IMR-90 (cell line): ENCODE measurements around the gene NAGS. TPM values are rescaled to one million over a fixed set of nuclear protein-coding genes. Genes with fewer than 3 reads are reported as not detected.
"Not testable (repeated sequence)": the region's sequence is repeated elsewhere in the genome, so short reads cannot be mapped to it uniquely, and the experiment has no call there.

ENCODE experiments used
- ATAC-seq: fragments of 200-7000 bp; cut with Tn5 transposase; 2 replicates; pipeline ENCODE4 v1.9.1; 2020; ENCODE audit warnings: low read depth, mild to moderate bottlenecking, moderate library complexity
- BruUV-seq: library from RNA; stranded (reverse); fragments of 400-500 nt; replicated peaks from 2 replicates; lab custom pipeline; 2021; lab: Mats Ljungman, UMichigan
- CTCF ChIA-PET: fragments of 300-600 bp; formaldehyde crosslinking; extraction: SDS; loops from one replicate; lab custom pipeline; 2021; ENCODE audit warnings: antibody characterized with exemption; lab: Yijun Ruan, JAX
- POLR2A ChIA-PET: fragments of 300-600 bp; sonication (Branson Sonifier 250); formaldehyde crosslinking; loops from one replicate; lab custom pipeline; 2022; ENCODE audit warnings: antibody characterized with exemption; ENCODE audit not compliant: unreplicated experiment; lab: Charles Lee
- DNase-seq: peaks from one replicate; pipeline ENCODE4 v3.0.0; 2013
- H2AFZ ChIP-seq: replicated peaks from 2 replicates; pipeline ENCODE3; 2013; ENCODE audit warnings: low read length, mild to moderate bottlenecking; ENCODE audit not compliant: poor library complexity
- H2AK5ac ChIP-seq: 2 replicates; pipeline ENCODE4 v1.6.1; 2013; ENCODE audit warnings: low read depth, low read length, inconsistent platforms
- H2AK9ac ChIP-seq: replicated peaks from 2 replicates; pipeline ENCODE3; 2013; ENCODE audit warnings: mild to moderate bottlenecking, low read depth, low read length, moderate library complexity; ENCODE audit not compliant: poor library complexity
- H2BK120ac ChIP-seq: 2 replicates; pipeline ENCODE4 v1.6.1; 2013; ENCODE audit warnings: low read depth, low read length, inconsistent platforms
- H2BK15ac ChIP-seq: 3 replicates; pipeline ENCODE4 v1.6.1; 2013; ENCODE audit warnings: low read depth, low read length, inconsistent platforms
- H2BK20ac ChIP-seq: 2 replicates; pipeline ENCODE4 v1.6.1; 2013; ENCODE audit warnings: low read depth, mild to moderate bottlenecking, inconsistent platforms, low read length, moderate library complexity
- H2BK5ac ChIP-seq: 2 replicates; pipeline ENCODE4 v1.6.1; 2013; ENCODE audit warnings: mild to moderate bottlenecking, low read depth, low read length, inconsistent platforms; ENCODE audit not compliant: poor library complexity, severe bottlenecking
- H3K14ac ChIP-seq: replicated peaks from 2 replicates; pipeline ENCODE4 v1.6.1; 2013; ENCODE audit warnings: low read depth, low read length, inconsistent platforms
- H3K18ac ChIP-seq: 2 replicates; pipeline ENCODE4 v1.6.1; 2013; ENCODE audit warnings: low read depth, low read length, control low read depth
- H3K23ac ChIP-seq: 2 replicates; pipeline ENCODE4 v1.6.1; 2013; ENCODE audit warnings: low read depth, low read length, inconsistent platforms
- H3K27ac ChIP-seq: 2 replicates; pipeline ENCODE4 v1.5.1; 2013; ENCODE audit warnings: mild to moderate bottlenecking, control low read depth, low read length; ENCODE audit not compliant: insufficient read depth
- H3K27me3 ChIP-seq: 2 replicates; pipeline ENCODE4 v1.6.1; 2013; ENCODE audit warnings: low read length; ENCODE audit not compliant: control insufficient read depth, insufficient read depth
- H3K36me3 ChIP-seq: 2 replicates; pipeline ENCODE4 v1.6.1; 2013; ENCODE audit warnings: low read length, mixed read lengths; ENCODE audit not compliant: control insufficient read depth, insufficient read depth
- H3K4ac ChIP-seq: 2 replicates; pipeline ENCODE4 v1.6.1; 2013; ENCODE audit warnings: low read depth, low read length, inconsistent platforms
- H3K4me1 ChIP-seq: 2 replicates; pipeline ENCODE4 v1.6.1; 2013; ENCODE audit warnings: low read length, mixed read lengths; ENCODE audit not compliant: control insufficient read depth, insufficient read depth
- H3K4me2 ChIP-seq: 2 replicates; pipeline ENCODE4 v1.6.1; 2013; ENCODE audit warnings: low read depth, mild to moderate bottlenecking, control low read depth, low read length, moderate library complexity
- H3K4me3 ChIP-seq: 2 replicates; pipeline ENCODE4 v1.5.1; 2013; ENCODE audit warnings: low read depth, mild to moderate bottlenecking, control low read depth, low read length, moderate library complexity; ENCODE audit not compliant: insufficient read depth
- H3K56ac ChIP-seq: 2 replicates; pipeline ENCODE4 v1.6.1; 2013; ENCODE audit warnings: low read length, inconsistent platforms; ENCODE audit not compliant: insufficient read depth; ENCODE audit errors: extremely low read depth
- H3K79me1 ChIP-seq, 2 experiments: 2 replicates each; pipeline ENCODE4 v1.6.1; 2013; ENCODE audit warnings: low read length in 2 of 2, inconsistent platforms in 1 of 2, low read depth in 1 of 2
- H3K9ac ChIP-seq: 2 replicates; pipeline ENCODE4 v1.6.1; 2013; ENCODE audit warnings: low read depth, low read length, control low read depth
- H3K9me1 ChIP-seq: 2 replicates; pipeline ENCODE4 v1.6.1; 2013; ENCODE audit warnings: low read length, inconsistent platforms; ENCODE audit not compliant: insufficient read depth
- H3K9me3 ChIP-seq: 2 replicates; pipeline ENCODE4 v1.6.1; 2013; ENCODE audit warnings: low read length; ENCODE audit not compliant: control insufficient read depth, insufficient read depth
- H4K20me1 ChIP-seq: 2 replicates; pipeline ENCODE4 v1.6.1; 2013; ENCODE audit warnings: low read length, inconsistent platforms; ENCODE audit not compliant: insufficient read depth
- H4K5ac ChIP-seq: 2 replicates; pipeline ENCODE4 v1.6.1; 2013; ENCODE audit warnings: mild to moderate bottlenecking, low read depth, low read length, control low read depth
- H4K8ac ChIP-seq, 2 experiments: 2 replicates each; pipeline ENCODE4 v1.6.1; 2013; ENCODE audit warnings: low read depth in 2 of 2, low read length in 2 of 2, control low read depth in 1 of 2, inconsistent platforms in 1 of 2
- H4K91ac ChIP-seq: 2 replicates; pipeline ENCODE4 v1.6.1; 2013; ENCODE audit warnings: low read depth, low read length, inconsistent platforms; ENCODE audit not compliant: insufficient read depth
- WGBS, 2 experiments: methylation state at CpG; one replicate each; pipeline versions ENCODE4 v1.1.5 to v1.1.7; 2013; ENCODE audit warnings: missing lambda C conversion rate in 2 of 2; ENCODE audit not compliant: insufficient read length in 1 of 2; ENCODE audit errors: extremely low coverage in 2 of 2; 5-methylcytosine and 5-hydroxymethylcytosine counted together
- dilution Hi-C: fragments of 300-500 bp; cut with HindIII; formaldehyde crosslinking; loops from one replicate; pipeline ENCODE4 v1.14.3; 2018; ENCODE audit warnings: low sequenced_read_pairs; ENCODE audit not compliant: unreplicated experiment
- in situ Hi-C: fragments of 300-500 bp; cut with MboI; formaldehyde crosslinking; loops from 3 replicates; pipeline ENCODE4 v1.14.3; 2019; ENCODE audit warnings: low sequenced_read_pairs, inconsistent platforms, mixed read lengths
- intact Hi-C: fragments of 100-400 bp; cut with micrococcal nuclease; formaldehyde crosslinking; loops from 2 replicates; pipeline ENCODE4 v1.10.0; 2022
- polyA plus RNA-seq, 3 experiments: library from polyadenylated mRNA; depleted of rRNA; stranded (reverse); fragments of >200 nt; gene quantifications; 2 replicates each; pipeline ENCODE4 v1.2.3, GENCODE V29; 2012; ENCODE audit warnings: low replicate concordance in 1 of 3
- total RNA-seq: library from RNA; depleted of rRNA; stranded (reverse); fragments of >200 nt; gene quantifications from 2 replicates; pipeline ENCODE4 v1.2.3, GENCODE V29; 2012

The NAGS gene
- total and polyA plus RNA-seq, 2 of the 4 experiments (the other 2 are of a cell fraction), result 0.54 to 0.99 TPM

- BruUV-seq, H2AFZ ChIP-seq, H3K9me1 ChIP-seq, H3K18ac ChIP-seq, dilution Hi-C loops, intact Hi-C loops, H4K8ac ChIP-seq, H2BK15ac ChIP-seq, DNase-seq, CTCF ChIA-PET, H3K4me1 ChIP-seq, H2BK20ac ChIP-seq, H3K9ac ChIP-seq, H3K27ac ChIP-seq, H3K14ac ChIP-seq, H3K56ac ChIP-seq, ATAC-seq, H2AK5ac ChIP-seq, H4K91ac ChIP-seq, H3K23ac ChIP-seq, in situ Hi-C loops, H3K27me3 ChIP-seq, H2AK9ac ChIP-seq, H3K9me3 ChIP-seq, H3K4me2 ChIP-seq, H3K4ac ChIP-seq, H2BK5ac ChIP-seq, H3K4me3 ChIP-seq, H2BK120ac ChIP-seq, POLR2A ChIA-PET, H4K5ac ChIP-seq: not testable (repeated sequence)
- H3K79me1 ChIP-seq, result peaks cover 22 to 45% of the 10 kb centered on the region in 2 experiments
- H3K36me3 ChIP-seq, result peaks cover 35% of the 10 kb centered on the region
- peaks cover 11% of the 10 kb centered on the region for H4K20me1 ChIP-seq
- WGBS, 2 experiments, result no CpG with 5 or more reads among the region's 3 CpGs
Measured at GRCh38 chr17:44034688-44035087, 30.3 kb downstream of the NAGS start.
